NCI-H2227 (cell line): ENCODE results near the gene TNKS1BP1.

ENCODE experiments used
- DNase-seq: peaks from one replicate; lab custom pipeline; 2025; ENCODE audit not compliant: unreplicated experiment; lab: John Stamatoyannopoulos, UW

TNKS1BP1 gene

GRCh38 chr11:57260937-57261783 lies 63.6 kb downstream of the TNKS1BP1 start:
- DNase-seq: no peak

GRCh38 chr11:57256119-57256518 lies 68.6 kb downstream of the TNKS1BP1 start:
- no peak for DNase-seq

- no peak for DNase-seq
These were observed 69.1 kb downstream of the TNKS1BP1 start for GRCh38 chr11:57255618-57256017.

- DNase-seq: no peak
These were observed 70.1 kb downstream of the TNKS1BP1 start for GRCh38 chr11:57254631-57255030.

- peak; percentile 39 for DNase-seq
These were observed 73.2 kb downstream of the TNKS1BP1 start for GRCh38 chr11:57251491-57252104.

GRCh38 chr11:57251037-57251436 lies 73.7 kb downstream of the TNKS1BP1 start:
- no peak for DNase-seq
